Smooth muscle cell (in vitro differentiated cells): ENCODE results near the gene IRF4. TPM values are rescaled to one million over a fixed set of nuclear protein-coding genes. Genes with fewer than 3 reads are reported as not detected.

ENCODE experiments used
- DNase-seq: peaks from one replicate; lab custom pipeline; 2025; ENCODE audit not compliant: unreplicated experiment; lab: John Stamatoyannopoulos, UW
- H2AFZ ChIP-seq: fragments of 200-600 bp; sonication (generic); 2 replicates; pipeline ENCODE4 v1.6.0; 2016; ENCODE audit warnings: antibody characterized with exemption, low read depth, mild to moderate bottlenecking
- H3F3A ChIP-seq: fragments of 200-600 bp; sonication (generic); 2 replicates; pipeline ENCODE4 v1.6.0; 2017; ENCODE audit warnings: antibody characterized with exemption, low read depth
- H3K27ac ChIP-seq: fragments of 200-600 bp; sonication (generic); 2 replicates; pipeline ENCODE4 v1.5.1; 2016; ENCODE audit warnings: low read depth, mild to moderate bottlenecking
- H3K27me3 ChIP-seq: fragments of 200-600 bp; sonication (generic); 2 replicates; pipeline ENCODE4 v1.6.1; 2016; ENCODE audit warnings: low read depth, mild to moderate bottlenecking
- H3K36me3 ChIP-seq: fragments of 200-600 bp; sonication (generic); 2 replicates; pipeline ENCODE4 v1.5.1; 2016; ENCODE audit warnings: low read depth
- H3K4me1 ChIP-seq: fragments of 200-600 bp; sonication (generic); 2 replicates; pipeline ENCODE4 v1.5.1; 2016; ENCODE audit warnings: low read depth
- H3K4me2 ChIP-seq: fragments of 200-600 bp; sonication (generic); 2 replicates; pipeline ENCODE4 v1.6.0; 2016; ENCODE audit warnings: mild to moderate bottlenecking
- H3K4me3 ChIP-seq: fragments of 200-600 bp; sonication (generic); 2 replicates; pipeline ENCODE4 v1.5.1; 2016; ENCODE audit warnings: mild to moderate bottlenecking
- H3K79me2 ChIP-seq: fragments of 200-600 bp; sonication (generic); 2 replicates; pipeline ENCODE4 v1.6.0; 2016; ENCODE audit warnings: low read depth, mild to moderate bottlenecking
- H3K9ac ChIP-seq: fragments of 200-600 bp; sonication (generic); 2 replicates; pipeline ENCODE4 v1.6.0; 2016; ENCODE audit warnings: low read depth
- H3K9me3 ChIP-seq: fragments of 200-600 bp; sonication (generic); replicated peaks from 2 replicates; pipeline ENCODE4 v1.5.1; 2016; ENCODE audit warnings: low read depth
- H4K20me1 ChIP-seq: fragments of 200-600 bp; sonication (generic); 2 replicates; pipeline ENCODE4 v1.6.0; 2016; ENCODE audit warnings: low read depth
- CTCF ChIP-seq: fragments of 200-600 bp; sonication (generic); IDR thresholded peaks from 2 replicates; pipeline ENCODE4 v1.5.1; 2017; ENCODE audit warnings: borderline replicate concordance, mild to moderate bottlenecking, antibody characterized with exemption; ENCODE audit not compliant: insufficient read depth, poor library complexity, severe bottlenecking
- WGBS: methylation state at CpG from one replicate; pipeline ENCODE4 v1.1.7; 2016; ENCODE audit warnings: low lambda C conversion rate; 5-methylcytosine and 5-hydroxymethylcytosine counted together
- polyA plus RNA-seq: library from polyadenylated mRNA; unstranded; fragments of >200 nt; fragmentation: Nextera tagmentation; extraction: Ambion mirVana; gene quantifications from 2 replicates; pipeline ENCODE4 v1.2.1, GENCODE V29; 2016
- total RNA-seq: library from RNA; depleted of rRNA; stranded (reverse); fragments of >200 nt; gene quantifications from 2 replicates; pipeline ENCODE4 v1.2.3, GENCODE V29; 2014

The IRF4 gene
- total and polyA plus RNA-seq, 2 experiments from 2014 or later, result 0.04 TPM; not detected in 1

GRCh38 chr6:361411-362132 is 30.0 kb upstream of the IRF4 start:
- H3K79me2 ChIP-seq, result no peaks in the 10 kb centered on the region
- H3F3A ChIP-seq, result no peaks in the 10 kb centered on the region
- H3K27ac ChIP-seq, result no peak overlapping the region
- H3K4me2 ChIP-seq, result no peak overlapping the region
- WGBS, result 82% methylated on average over 16 of the region's 16 CpGs
- no peaks in the 10 kb centered on the region for H4K20me1 ChIP-seq
- no peak for DNase-seq
- H2AFZ ChIP-seq, result no peak overlapping the region
- no peaks in the 10 kb centered on the region for H3K27me3 ChIP-seq
- H3K4me1 ChIP-seq, result no peaks in the 10 kb centered on the region
- H3K36me3 ChIP-seq, result no peaks in the 10 kb centered on the region
- no peak for TF ChIP-seq CTCF
- peaks cover 9% of the 10 kb centered on the region for H3K9me3 ChIP-seq
- no peak overlapping the region for H3K9ac ChIP-seq
- H3K4me3 ChIP-seq, result no peak overlapping the region

GRCh38 chr6:362231-362923 is 29.2 kb upstream of the IRF4 start:
- TF ChIP-seq CTCF, result no peak
- H3K27me3 ChIP-seq, result no peaks in the 10 kb centered on the region
- H3K9ac ChIP-seq, result no peak overlapping the region
- H3K27ac ChIP-seq, result no peak overlapping the region
- H3K4me3 ChIP-seq, result no peak overlapping the region
- H3K9me3 ChIP-seq, result peaks cover 9% of the 10 kb centered on the region
- no peak overlapping the region for H3K4me2 ChIP-seq
- no peaks in the 10 kb centered on the region for H3K79me2 ChIP-seq
- no peaks in the 10 kb centered on the region for H3F3A ChIP-seq
- no peaks in the 10 kb centered on the region for H3K4me1 ChIP-seq
- H3K36me3 ChIP-seq, result no peaks in the 10 kb centered on the region
- no peak for DNase-seq
- WGBS, result 84% methylated on average over 14 of the region's 14 CpGs
- no peak overlapping the region for H2AFZ ChIP-seq
- no peaks in the 10 kb centered on the region for H4K20me1 ChIP-seq

GRCh38 chr6:362924-363249 is 28.7 kb upstream of the IRF4 start:
- Histone ChIP-seq H3K27ac (no peak overlapping the region), H3F3A (no peaks in the 10 kb centered on the region), H3K9me3 (peaks cover 9% of the 10 kb centered on the region), H3K79me2 (no peaks in the 10 kb centered on the region), H2AFZ (no peak overlapping the region), H3K27me3 (no peaks in the 10 kb centered on the region), H3K4me3 (no peak overlapping the region), H4K20me1 (no peaks in the 10 kb centered on the region), H3K9ac (no peak overlapping the region), H3K36me3 (no peaks in the 10 kb centered on the region), H3K4me2 (no peak overlapping the region), H3K4me1 (no peaks in the 10 kb centered on the region)
- DNase-seq, result no peak
- TF ChIP-seq CTCF, result no peak
- WGBS, result 83% methylated on average over 5 of the region's 5 CpGs
